ENCODE results near the gene ADAP1.

The ADAP1 gene

DNA sequence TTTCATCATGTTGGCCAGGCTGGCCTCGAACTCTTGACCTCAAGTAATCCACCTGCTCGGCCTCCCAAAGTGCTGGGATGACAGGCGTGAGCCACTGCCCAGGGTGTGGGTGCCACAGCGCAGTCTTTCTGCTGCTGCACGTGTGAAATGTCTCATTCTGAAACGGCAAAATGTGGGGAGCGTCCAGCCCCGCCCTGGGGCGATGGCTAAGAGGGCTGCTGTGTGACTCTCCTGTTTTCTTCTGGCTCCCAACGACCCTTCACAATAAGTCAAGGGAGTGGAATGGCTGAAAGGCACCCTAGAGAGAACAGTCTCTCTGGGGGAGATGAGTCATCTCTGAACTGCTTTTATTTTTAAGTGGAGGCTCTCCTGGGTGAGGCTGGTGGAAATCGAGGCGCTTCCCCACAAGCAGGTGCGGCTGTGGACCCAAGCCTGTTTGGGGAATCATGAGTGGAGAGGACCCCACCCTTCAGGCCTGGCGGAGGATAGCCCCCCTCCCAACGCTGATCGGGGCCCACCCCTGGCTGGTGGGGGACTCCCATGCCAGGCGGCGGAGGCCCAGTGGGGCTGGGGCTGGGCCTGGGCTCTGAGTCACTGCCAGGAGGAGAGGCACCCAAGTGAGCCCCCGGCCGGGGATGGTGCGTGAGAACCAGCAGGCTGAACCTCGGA, 18.0 kb downstream of the ADAP1 start:
- in situ Hi-C loops (cut with HindIII; ENCODE audit: low sequenced_read_pairs): no loop called here
- no peak overlapping the region for H3K4me3 ChIP-seq (ENCODE audit: low read depth, low read length)
- no peak for DNase-seq (ENCODE audit: low read depth)
- TF ChIP-seq, protein P1, sequence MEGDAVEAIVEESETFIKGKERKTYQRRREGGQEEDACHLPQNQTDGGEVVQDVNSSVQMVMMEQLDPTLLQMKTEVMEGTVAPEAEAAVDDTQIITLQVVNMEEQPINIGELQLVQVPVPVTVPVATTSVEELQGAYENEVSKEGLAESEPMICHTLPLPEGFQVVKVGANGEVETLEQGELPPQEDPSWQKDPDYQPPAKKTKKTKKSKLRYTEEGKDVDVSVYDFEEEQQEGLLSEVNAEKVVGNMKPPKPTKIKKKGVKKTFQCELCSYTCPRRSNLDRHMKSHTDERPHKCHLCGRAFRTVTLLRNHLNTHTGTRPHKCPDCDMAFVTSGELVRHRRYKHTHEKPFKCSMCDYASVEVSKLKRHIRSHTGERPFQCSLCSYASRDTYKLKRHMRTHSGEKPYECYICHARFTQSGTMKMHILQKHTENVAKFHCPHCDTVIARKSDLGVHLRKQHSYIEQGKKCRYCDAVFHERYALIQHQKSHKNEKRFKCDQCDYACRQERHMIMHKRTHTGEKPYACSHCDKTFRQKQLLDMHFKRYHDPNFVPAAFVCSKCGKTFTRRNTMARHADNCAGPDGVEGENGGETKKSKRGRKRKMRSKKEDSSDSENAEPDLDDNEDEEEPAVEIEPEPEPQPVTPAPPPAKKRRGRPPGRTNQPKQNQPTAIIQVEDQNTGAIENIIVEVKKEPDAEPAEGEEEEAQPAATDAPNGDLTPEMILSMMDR (IDR thresholded peaks at IDR 0.05; ENCODE audit: low read depth, low read length, missing control alignments): no peak

DNA sequence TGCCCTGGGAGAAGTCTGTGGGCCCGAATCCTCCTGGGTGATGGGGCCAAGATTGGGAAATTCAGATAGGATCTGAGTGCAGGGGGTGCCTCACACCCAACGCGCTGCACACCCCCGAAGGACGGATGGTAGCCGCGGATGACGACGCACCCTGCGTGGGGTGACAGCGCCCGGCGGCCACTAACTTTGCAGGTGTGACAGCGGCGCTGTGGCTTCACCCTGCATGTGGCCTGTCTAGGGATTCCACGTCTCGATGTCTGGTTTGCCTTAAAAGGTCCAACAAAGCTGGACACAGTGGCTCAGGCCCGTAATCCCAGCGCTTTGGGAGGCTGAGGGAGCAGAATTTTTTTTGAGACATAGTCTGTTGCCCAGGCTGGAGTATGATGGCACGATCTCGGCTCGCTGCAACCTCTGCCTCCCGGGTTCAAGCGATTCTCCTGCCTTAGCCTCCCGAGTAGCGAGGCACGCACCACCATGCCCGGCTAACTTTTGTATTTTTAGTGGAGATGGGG, 18.6 kb downstream of the ADAP1 start:
- H3K4me3 ChIP-seq (ENCODE audit: low read depth, low read length): no peak overlapping the region
- DNase-seq (ENCODE audit: low read depth): no peak
- TF ChIP-seq, protein P1 (IDR thresholded peaks at IDR 0.05; ENCODE audit: low read depth, low read length, missing control alignments): no peak
- in situ Hi-C loops (cut with HindIII; ENCODE audit: low sequenced_read_pairs): no loop called here

DNA sequence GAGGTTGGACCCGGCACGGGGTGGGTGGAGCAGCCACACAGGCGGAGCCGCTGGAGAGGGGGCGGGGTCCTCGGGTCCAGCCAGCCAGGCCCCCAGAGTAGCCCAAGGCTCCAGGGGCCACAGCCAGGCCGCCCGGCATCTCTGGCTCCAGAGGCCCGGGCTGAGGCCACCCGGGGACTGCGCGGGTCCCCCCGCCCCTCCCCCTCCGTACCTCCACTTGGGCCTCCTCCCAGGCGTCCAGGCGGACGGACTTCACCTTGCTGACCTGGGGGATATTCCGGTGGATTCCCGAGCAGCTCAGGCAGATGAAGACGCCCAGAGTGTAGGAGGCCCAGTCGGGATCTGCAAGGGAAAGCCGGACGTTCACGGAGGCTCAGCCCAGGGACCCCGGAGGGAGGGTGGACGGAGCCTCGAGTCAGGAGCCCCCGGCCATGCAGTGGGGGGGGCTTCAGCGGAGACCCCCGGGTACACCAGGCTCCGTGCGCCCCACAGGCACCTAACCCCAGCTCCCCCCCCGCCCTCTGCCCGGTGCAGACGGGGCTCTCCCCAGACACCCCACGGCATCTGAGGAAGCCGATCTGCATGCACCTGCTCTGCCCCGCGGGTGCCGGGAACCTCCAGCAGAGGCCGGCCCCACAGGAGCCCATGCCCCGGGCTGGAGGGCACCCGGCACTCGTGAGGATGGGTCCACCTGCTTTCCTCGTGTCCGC, 19.2 kb downstream of the ADAP1 start:
- DNase-seq (ENCODE audit: low read depth): no peak
- in situ Hi-C loops (cut with HindIII; ENCODE audit: low sequenced_read_pairs): no loop called here
- TF ChIP-seq, protein P1 (IDR thresholded peaks at IDR 0.05; ENCODE audit: low read depth, low read length, missing control alignments): no peak
- H3K4me3 ChIP-seq (ENCODE audit: low read depth, low read length): no peak overlapping the region

DNA sequence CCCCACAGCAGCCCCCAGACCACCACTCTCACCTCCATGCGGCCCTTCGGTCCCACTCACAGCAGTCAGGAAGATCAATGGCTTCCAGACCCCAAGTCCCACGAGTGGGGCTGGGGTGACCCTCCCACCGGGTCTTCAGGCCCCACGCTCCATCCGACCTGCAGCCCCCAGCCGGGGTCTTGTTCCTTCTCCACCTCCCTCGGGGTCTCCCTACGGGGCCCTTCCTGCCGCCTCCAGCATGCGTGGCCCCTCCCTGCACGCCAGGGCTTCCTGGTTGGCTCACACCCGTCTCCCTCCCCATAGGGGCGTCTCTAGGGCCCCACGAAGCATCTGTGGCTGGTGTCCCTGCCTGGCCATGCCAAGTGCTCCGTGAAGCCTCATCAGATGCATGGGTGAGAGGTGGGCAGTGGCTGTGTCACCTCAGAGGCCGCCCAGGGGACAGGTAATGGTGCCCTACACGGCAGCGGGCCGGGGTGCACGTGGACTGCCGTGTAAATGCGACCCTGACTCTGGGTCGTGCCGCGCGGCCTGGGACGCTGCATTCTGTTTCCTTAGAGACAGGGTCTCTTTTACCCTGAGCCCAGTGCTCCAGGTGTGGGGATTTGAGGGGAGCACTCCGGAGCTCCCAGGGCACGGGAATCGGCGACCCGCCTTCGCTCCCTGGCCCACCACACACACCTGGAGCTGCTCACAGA, 19.9 kb downstream of the ADAP1 start:
- in situ Hi-C loops (cut with HindIII; ENCODE audit: low sequenced_read_pairs): no loop called here
- no peak for DNase-seq (ENCODE audit: low read depth)
- no peak overlapping the region for H3K4me3 ChIP-seq (ENCODE audit: low read depth, low read length)
- TF ChIP-seq, protein P1 (IDR thresholded peaks at IDR 0.05; ENCODE audit: low read depth, low read length, missing control alignments): no peak

DNA sequence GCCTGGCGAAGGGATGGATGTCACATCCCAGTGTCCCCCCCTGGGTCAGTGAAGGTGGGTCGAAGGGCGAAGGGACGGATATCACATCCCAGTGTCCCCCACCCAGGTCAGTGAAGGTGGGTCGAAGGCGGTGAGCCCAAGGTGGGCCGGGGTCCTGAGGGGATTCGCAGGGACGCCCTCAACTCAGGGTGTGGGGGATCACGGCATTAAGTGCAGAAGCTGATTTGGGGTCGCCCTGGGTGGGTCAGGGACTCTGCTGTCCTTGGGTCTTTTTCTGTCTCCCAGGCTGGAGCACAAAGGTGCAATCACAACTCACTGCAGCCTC, 21.9 kb downstream of the ADAP1 start:
- DNase-seq (ENCODE audit: low read depth): no peak
- in situ Hi-C loops (cut with HindIII; ENCODE audit: low sequenced_read_pairs): no loop called here
- no peak overlapping the region for H3K4me3 ChIP-seq (ENCODE audit: low read depth, low read length)
- TF ChIP-seq, protein P1 (IDR thresholded peaks at IDR 0.05; ENCODE audit: low read depth, low read length, missing control alignments): no peak

DNA sequence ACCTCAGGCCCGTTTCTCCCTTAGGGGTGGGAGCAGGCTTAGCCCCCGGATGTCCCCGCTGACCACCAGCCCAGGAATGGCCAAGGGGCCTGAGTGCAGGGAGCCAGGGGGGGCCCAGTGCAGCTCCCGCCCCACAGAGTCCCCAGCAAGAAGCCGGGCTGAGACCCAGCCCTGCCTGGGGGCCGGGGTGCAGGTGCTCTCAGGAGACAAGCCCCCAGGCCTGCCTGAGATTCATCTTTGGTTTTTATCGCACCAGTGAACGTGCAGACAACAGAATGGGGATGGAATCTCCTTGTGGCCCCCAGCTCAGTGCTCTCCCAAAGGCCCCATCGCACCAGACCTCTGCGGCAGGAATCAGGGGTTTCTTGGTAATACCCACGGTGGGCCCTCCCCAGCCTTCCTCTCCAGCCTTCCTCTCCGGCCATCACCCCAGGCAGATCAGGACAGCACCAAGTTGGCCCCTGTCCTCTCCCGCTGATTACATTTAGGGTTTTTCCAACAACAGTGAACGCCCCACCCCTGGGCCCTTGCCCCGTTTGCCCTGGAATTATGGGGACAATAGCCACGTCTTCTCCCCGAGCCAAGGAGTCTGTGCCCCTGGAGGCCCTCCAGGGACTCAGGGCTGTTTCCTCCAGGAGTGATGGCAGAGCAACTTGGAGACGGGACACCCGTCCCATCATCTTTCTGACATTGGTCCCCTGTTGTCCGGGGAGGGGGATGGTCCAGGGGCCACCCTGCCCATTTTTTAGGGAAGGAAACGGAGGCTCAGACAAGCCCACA, 22.4 kb downstream of the ADAP1 start:
- no peak overlapping the region for H3K4me3 ChIP-seq (ENCODE audit: low read depth, low read length)
- in situ Hi-C loops (cut with HindIII; ENCODE audit: low sequenced_read_pairs): no loop called here
- no peak for DNase-seq (ENCODE audit: low read depth)
- TF ChIP-seq, protein P1 (IDR thresholded peaks at IDR 0.05; ENCODE audit: low read depth, low read length, missing control alignments): no peak

All from astrocyte of the cerebellum (primary cell).